B cell (primary cell): ENCODE measurements around the gene FAF1.

ENCODE experiments used
- EZH2 ChIP-seq: IDR thresholded peaks from 2 replicates; pipeline ENCODE4 v1.6.1; 2012; ENCODE audit warnings: borderline replicate concordance, low read depth, mild to moderate bottlenecking, moderate library complexity, low read length; ENCODE audit not compliant: insufficient read depth, poor library complexity, severe bottlenecking
- TF ChIP-seq, protein P1 (sequence below): fragments of 200-600 bp; IDR thresholded peaks from one replicate; pipeline ENCODE4 v1.8.0; 2022; ENCODE audit warnings: antibody characterized with exemption, mild to moderate bottlenecking

DNA sequence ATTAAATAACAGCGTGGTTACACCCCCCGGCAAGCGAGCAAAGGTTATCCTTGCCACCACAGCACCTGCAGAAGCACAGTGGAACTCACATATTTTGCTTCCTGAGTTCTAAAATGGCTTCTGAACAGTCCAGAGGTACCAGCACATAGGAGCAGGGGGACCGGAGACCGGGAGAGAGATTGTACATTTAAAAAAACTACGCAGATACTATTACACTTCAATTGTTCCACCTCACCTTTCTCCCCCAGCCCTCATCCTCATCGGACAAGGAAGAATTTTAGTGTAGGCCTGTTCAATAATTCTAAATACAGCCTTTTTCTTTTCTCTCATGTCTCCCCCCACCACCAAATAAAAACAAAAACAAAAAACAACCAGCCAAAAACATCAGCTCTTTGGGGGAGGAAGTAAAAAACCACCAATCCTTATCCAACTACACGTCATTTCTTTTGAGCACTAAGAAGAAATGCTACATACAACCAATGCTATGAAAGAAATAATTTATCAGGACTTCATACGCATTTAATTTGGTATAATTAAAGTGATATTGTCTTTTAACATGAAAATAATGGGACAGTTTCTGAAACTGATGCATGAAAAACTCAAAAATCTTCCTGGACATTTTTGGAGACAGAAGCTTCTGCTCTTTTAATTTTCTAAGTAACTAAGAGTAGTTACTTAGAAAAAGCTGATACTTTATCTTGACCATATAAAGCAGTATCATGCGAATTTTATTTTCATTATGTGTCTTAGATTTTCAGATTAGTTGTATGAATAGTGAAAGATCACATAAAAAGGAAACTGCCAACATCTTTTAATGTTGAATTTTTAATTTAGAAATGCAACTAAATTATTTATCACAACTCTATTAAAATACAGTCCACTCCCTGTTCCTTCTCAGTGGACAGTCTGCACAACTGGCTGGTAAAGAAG lies 19.1 kb upstream of the FAF1 start:
- TF ChIP-seq EZH2 = no peak
- TF ChIP-seq, protein P1, sequence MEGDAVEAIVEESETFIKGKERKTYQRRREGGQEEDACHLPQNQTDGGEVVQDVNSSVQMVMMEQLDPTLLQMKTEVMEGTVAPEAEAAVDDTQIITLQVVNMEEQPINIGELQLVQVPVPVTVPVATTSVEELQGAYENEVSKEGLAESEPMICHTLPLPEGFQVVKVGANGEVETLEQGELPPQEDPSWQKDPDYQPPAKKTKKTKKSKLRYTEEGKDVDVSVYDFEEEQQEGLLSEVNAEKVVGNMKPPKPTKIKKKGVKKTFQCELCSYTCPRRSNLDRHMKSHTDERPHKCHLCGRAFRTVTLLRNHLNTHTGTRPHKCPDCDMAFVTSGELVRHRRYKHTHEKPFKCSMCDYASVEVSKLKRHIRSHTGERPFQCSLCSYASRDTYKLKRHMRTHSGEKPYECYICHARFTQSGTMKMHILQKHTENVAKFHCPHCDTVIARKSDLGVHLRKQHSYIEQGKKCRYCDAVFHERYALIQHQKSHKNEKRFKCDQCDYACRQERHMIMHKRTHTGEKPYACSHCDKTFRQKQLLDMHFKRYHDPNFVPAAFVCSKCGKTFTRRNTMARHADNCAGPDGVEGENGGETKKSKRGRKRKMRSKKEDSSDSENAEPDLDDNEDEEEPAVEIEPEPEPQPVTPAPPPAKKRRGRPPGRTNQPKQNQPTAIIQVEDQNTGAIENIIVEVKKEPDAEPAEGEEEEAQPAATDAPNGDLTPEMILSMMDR = no peak
